Measurements from ENCODE around the gene ALDH3B2.

DNA sequence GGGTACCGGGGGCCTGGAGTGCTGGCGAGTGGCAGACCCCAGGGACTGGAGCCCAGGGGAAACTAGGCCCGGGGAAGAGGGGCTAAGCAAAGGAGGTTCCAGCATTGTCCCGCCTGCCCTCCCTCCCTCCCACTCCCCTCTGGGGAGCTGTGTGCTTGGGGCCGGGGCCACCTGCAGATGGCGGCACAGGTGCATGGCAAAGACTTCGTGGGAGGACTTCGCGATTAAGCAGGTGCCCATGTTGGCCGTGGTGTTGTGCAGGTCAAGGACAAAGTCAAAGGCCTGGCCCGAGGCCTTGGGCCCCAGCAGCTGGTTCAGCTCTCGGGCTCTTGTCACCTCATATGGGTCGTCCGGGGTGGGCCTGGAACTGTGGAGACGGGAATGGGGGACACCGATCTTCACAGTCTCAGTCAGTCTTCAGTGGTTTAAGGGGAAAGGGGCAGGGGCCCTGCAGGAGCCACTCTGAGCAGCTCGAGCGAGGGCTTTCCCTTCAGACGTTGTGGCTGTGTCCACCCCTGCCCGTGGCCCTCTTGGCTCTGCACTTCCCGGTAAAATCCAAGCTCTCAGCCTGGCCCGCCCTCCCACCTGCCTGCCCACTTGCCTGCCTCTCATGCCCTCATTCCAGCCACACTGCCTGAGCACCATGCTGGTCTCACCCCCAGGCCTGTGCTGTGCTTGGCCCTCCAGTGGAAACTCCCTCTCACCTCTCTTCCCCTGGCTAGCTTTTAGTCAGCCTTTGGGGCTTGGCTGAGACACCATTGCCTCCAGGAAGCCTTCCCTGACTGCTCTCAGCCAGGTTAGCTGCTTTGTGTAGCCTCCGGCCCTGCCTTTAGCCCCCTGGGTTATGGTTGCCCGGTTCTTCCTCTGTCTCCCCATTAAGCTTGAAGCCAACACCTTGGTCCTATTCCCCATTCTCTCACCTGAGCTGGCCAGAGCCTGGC, 28.6 kb downstream of the ALDH3B2 start:
- TF ChIP-seq, protein P1, sequence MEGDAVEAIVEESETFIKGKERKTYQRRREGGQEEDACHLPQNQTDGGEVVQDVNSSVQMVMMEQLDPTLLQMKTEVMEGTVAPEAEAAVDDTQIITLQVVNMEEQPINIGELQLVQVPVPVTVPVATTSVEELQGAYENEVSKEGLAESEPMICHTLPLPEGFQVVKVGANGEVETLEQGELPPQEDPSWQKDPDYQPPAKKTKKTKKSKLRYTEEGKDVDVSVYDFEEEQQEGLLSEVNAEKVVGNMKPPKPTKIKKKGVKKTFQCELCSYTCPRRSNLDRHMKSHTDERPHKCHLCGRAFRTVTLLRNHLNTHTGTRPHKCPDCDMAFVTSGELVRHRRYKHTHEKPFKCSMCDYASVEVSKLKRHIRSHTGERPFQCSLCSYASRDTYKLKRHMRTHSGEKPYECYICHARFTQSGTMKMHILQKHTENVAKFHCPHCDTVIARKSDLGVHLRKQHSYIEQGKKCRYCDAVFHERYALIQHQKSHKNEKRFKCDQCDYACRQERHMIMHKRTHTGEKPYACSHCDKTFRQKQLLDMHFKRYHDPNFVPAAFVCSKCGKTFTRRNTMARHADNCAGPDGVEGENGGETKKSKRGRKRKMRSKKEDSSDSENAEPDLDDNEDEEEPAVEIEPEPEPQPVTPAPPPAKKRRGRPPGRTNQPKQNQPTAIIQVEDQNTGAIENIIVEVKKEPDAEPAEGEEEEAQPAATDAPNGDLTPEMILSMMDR (IDR thresholded peaks at IDR 0.05; ENCODE audit: insufficient read depth, low read length, poor library complexity, severe bottlenecking): peak; percentile 46
- no peak for TF ChIP-seq EZH2phosphoT487 (conservative IDR thresholded peaks at IDR 0.05; ENCODE audit: low read length)
